ENCODE results near the gene EPN1.

Gene EPN1

GRCh38 chr19:55646889-55647731, 27.9 kb upstream of the EPN1 start:
- DNase-seq (ENCODE audit: low read depth in 2 of 2, low spot score in 1 of 2) = no peak

GRCh38 chr19:55647732-55648584, 27.1 kb upstream of the EPN1 start, which contains the start of gene CCDC106:
Gene CCDC106 (plus strand): TSS chr19:55648212. CDS start chr19:55649047, 835 bp downstream.
- no peak for DNase-seq (ENCODE audit: low read depth in 2 of 2, low spot score in 1 of 2)

- no peak for DNase-seq (ENCODE audit: low read depth in 2 of 2, low spot score in 1 of 2)
Observed at GRCh38 chr19:55648585-55649267, 26.3 kb upstream of the EPN1 start.

GRCh38 chr19:55649268-55650125, 25.5 kb upstream of the EPN1 start:
- DNase-seq (ENCODE audit: low read depth in 2 of 2, low spot score in 1 of 2) = no peak

GRCh38 chr19:55650126-55650557, 24.9 kb upstream of the EPN1 start:
- no peak for DNase-seq (ENCODE audit: low read depth in 2 of 2, low spot score in 1 of 2)

GRCh38 chr19:55650602-55651230, 24.3 kb upstream of the EPN1 start:
- no peak for DNase-seq (ENCODE audit: low read depth in 2 of 2, low spot score in 1 of 2)

- DNase-seq (ENCODE audit: low read depth in 2 of 2, low spot score in 1 of 2) = no peak
Observed at GRCh38 chr19:55651236-55651635, 23.8 kb upstream of the EPN1 start.

- DNase-seq (ENCODE audit: low read depth in 2 of 2, low spot score in 1 of 2) = no peak
Observed at GRCh38 chr19:55652311-55653128, 22.5 kb upstream of the EPN1 start.

GRCh38 chr19:55653651-55654322, 21.2 kb upstream of the EPN1 start:
- DNase-seq (ENCODE audit: low read depth in 2 of 2, low spot score in 1 of 2) = peak; percentile 99

GRCh38 chr19:55654323-55654867, 20.6 kb upstream of the EPN1 start:
- peak; percentile 86 to 97 for DNase-seq (ENCODE audit: low read depth in 2 of 2, low spot score in 1 of 2)

GRCh38 chr19:55654868-55655647, 20.0 kb upstream of the EPN1 start, which contains the start of gene U2AF2:
Gene U2AF2 (plus strand): TSS chr19:55655035. CDS start chr19:55655105, 70 bp downstream.
- DNase-seq (ENCODE audit: low read depth in 2 of 2, low spot score in 1 of 2) = peak; percentile 94

GRCh38 chr19:55655648-55656040, 19.4 kb upstream of the EPN1 start:
- no peak for DNase-seq (ENCODE audit: low read depth in 2 of 2, low spot score in 1 of 2)

GRCh38 chr19:55656552-55656951, 18.5 kb upstream of the EPN1 start:
- no peak for DNase-seq (ENCODE audit: low read depth in 2 of 2, low spot score in 1 of 2)

- no peak for DNase-seq (ENCODE audit: low read depth in 2 of 2, low spot score in 1 of 2)
Observed at GRCh38 chr19:55656988-55657747, 17.9 kb upstream of the EPN1 start.

GRCh38 chr19:55658846-55659459, 16.1 kb upstream of the EPN1 start:
- DNase-seq (ENCODE audit: low read depth in 2 of 2, low spot score in 1 of 2) = no peak

GRCh38 chr19:55659822-55660221, 15.2 kb upstream of the EPN1 start:
- no peak for DNase-seq (ENCODE audit: low read depth in 2 of 2, low spot score in 1 of 2)
